IPS-11a (cell line): ENCODE results near the gene TMED1.

Experiments
- H3K4me3 ChIP-seq: one replicate; pipeline ENCODE4 v1.5.1; 2013; ENCODE audit warnings: low read depth, low read length, control low read depth

Gene TMED1

DNA sequence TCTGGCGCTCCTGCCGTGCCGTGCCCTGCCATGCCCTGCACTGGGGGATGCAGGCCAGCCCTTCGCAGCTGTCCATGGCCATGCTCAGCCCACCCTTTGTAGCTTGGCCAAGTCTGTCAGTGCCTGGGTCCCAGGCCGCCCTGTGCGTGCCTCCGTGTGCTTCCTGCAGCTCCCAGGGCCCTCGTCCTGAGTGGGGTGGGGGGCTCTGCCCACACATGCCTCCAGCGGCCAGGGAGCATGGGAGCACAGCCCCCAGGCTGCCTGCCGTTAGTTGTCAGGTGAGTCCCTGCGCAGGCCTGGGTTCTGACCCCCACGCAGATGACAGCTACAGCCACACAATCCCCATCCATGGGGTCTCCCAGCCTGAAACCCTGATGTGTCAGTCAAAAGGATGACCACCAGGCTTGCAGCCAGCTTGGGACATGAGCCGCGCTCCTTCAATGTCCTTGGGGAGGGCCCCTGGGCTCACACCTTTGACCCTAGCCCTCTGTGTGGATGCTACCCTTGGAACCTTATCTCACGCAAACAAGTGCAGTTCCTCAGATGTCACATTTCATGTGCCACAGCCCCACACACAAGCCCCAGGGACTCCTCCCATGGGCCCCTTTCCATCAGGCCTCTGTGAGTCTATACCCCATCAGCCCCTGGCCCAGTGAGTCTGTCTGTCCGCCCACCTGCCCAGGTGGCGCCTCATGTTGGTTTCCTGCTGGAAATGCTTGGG, 24.5 kb downstream of the TMED1 start:
- no peak overlapping the region for H3K4me3 ChIP-seq

DNA sequence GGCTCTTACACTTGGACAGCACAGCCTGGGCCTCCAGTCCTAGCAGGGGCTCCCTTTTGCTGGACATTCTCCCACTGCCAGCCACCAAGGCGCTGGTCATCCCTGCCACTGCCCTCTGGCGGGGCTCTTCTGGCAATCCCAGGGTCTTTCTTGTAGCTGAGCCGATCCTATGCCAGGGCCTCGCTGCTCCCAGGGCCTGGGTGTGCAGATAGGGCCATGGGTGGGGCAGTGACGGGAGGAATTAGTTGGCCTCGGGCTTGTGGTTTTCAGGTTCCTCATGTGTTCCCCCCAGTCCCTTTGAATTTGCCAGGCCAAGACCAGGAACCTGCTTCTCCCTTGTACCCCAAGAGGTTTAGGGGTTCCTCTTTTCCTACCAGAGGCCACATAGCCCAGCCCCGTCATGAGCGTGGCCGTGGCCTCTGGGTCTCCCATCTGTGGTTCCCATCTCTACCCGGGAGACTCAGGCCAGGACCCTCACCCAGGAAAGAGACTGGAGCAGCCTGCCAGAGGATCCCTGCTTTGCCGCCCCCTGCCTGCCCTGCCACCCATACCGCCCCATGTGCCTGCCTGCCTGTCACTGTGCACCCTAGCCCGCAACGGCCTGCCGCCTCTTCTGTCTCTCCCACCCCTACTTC, 26.2 kb downstream of the TMED1 start:
- no peak overlapping the region for H3K4me3 ChIP-seq

DNA sequence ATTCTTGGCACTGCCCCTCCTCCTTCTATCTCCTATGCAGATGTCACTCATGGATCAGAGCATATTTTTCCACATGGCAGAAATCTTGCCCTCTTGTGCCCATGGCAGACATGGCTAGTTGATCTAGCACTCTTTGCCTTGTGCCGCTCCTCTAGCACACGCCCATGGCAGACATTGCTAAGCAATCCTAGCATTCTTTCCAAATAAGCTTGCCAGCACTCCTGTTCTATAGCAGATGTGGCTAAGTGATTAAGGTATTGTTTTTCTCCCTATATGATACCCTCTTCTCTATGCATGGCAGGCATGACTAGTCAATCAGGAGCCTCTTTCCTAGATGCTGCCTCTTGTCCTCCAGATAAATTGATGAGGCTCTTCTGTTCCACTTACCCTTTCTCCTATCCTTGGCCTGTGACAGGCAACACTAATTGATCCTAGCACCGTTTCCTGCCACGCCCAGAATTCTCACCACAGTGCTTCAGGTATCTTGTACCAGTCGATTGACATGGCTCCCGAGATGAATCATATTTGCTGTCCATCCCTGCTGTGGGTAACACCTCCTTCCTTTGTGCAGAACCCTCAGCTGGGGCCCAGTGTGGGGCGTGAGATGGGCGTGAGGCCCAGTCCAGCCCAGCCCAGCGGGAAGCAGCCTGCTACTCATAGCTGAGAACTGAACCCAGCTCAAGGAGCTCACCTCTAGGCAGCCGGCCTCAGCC, 26.9 kb downstream of the TMED1 start:
- no peak overlapping the region for H3K4me3 ChIP-seq

DNA sequence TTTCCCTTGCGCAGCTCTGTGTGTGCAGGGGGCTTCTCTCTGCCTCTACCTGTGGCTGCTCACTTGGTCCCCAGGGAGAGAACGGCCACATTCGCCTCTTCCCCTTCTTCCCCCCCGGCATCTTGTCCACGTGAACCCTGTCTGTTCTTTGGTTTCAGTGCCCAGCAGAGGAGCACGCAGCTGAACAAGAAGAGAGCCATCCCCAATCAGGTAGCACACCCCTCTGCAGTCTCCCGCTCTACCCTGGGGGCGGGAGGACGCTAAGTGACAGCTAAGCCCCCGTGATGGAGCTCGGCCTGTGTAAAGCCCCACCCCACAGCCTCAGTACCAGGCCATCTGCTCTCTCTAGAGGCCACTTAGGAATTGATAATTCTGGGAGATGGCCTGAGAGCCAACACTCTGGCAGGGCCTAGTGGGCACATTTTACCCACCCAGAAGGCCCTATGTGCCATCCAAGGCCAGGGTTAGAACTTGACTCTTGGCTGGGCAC, 30.2 kb downstream of the TMED1 start:
- H3K4me3 ChIP-seq, result no peak overlapping the region

DNA sequence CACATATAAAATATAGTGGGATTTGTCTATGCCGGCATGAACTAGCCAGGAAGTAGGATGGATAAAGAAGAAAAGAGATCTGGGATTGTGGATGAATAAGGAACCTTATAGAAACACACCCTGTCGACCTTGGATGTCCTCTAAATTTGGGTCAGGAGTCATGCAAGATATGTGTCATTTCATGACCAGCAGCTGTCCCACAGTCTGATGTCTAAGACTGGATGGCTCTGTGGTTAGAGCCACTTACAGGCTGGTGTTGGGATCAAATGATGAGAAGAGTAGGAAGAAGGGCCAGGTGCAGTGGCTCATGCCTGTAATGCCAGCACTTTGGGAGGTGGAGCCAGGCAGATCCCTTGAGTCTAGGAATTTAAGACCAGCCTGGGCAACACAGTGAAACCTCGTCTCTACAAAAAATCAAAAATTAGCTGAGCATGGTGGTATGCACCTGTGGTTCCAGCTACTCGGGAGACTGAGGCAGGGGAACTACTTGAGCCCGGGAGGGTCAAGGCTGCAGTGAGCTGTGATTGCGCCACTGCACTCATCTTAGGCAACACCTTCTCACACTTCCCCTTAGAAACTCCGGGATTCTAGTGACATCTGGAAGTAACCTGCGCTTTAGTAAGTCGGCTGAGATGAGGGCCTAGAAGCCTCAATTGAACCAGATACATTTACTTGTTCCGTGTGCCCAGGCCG, 30.8 kb downstream of the TMED1 start:
- H3K4me3 ChIP-seq, result no peak overlapping the region

DNA sequence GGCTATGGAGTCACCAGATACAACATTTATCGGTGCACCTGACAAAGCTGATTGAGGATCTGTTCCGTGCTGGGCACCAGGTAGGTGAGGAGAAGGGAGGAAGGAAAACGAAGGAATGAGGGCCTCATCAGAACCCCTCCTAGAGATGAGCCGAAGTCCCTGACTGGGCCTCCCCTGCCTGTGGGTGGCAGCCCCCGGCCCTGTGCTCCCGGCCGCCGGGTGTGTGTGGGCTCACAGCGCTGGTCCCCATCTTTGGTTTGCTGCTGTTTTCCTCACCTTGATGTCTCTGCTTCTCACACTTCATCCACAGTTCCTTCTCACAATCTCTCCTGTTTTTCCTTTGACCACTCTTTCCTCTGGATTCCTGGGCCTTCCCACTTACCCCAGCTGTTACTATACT, 32.8 kb downstream of the TMED1 start:
- H3K4me3 ChIP-seq, result no peak overlapping the region

DNA sequence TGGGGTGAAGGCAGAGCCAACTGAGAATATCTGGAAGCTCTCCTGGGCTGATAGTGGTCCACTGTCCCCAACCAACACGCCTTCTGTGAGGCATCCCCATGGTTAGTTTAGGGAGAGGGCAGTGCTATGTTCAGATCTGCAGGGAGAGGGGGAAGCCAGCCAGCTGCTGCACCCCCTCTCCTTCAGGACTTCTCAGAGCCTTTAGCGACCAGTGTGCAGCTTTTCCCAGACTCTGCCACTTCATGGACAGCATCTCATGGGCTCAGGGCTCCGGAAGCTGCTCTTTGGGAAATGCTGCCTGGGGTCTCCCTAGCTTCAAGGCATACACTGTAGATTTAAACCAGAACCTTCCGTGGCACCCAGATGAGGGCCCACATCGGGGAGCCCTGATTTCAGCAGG, 33.5 kb downstream of the TMED1 start:
- H3K4me3 ChIP-seq, result no peak overlapping the region

DNA sequence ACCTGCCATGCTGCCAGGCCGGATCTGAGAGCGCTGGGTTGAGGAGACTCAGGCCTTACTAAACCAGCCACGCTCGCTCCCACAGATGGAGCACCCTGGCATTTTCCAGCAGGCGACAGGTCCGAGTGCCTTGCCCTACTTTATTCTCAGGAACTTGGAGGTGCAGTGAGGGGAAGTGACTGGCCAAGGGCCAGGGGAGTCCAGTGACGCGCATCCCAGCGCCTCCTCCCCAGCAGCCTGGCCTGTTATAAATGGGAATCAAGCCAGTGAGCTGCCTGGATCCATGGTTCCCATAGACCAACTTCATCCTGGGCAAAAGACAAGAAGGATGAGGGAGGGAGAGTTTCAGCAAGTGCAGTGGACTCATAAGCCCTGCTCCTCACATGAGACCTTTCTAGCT, 35.5 kb downstream of the TMED1 start:
- no peak overlapping the region for H3K4me3 ChIP-seq

DNA sequence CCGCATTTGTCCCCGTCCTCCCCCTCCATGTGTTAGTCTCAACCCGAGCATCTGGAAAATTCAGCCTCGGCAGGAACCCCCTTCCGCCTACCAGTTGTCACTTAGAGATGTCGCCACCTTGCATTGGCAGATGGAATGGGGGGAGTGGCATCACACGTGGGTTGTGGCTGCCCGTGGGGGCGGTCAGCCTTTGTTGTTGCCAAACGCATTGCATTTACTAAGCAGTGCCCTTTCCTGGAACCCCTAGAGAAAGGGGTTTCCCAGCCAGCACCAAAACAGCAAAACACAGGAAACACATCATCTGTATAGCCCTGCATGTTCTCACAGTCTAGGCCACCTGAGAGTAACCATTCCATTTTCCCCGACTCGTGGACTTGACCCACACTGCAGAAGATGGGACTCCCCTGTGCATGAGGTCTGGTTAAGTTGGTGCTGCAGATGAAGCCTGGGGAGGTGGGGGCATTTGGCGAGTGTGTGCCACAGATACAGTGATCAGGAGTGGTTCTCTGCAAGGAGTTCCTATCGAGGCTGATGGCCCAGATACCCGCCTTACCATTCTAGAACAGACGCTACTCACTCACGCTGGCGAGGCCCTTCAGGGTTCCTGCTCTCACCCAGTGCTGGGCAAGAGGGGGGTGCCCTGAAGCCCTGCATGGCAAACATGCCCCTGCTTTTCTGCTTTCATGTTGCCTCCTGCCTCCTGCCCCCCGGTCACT, 38.3 kb downstream of the TMED1 start:
- H3K4me3 ChIP-seq, result no peak overlapping the region

DNA sequence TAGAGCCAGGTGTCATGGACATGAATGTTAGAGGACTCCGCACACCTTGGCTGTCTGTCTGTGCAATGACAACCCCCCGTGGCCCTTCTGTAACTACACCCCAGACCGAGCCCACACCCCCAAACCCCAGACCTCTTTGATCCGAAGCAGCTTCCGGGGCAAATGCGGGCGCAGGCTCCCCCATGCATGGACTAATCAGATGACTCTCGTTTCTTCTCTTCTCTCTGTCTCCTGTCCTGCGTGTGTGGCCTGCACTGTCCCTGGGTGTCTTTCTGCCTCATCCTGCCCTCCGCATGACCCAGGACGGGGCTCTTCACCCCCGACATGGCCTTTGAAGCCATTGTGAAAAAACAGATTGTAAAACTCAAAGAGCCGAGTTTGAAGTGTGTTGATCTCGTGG, 38.9 kb downstream of the TMED1 start:
- H3K4me3 ChIP-seq, result no peak overlapping the region

DNA sequence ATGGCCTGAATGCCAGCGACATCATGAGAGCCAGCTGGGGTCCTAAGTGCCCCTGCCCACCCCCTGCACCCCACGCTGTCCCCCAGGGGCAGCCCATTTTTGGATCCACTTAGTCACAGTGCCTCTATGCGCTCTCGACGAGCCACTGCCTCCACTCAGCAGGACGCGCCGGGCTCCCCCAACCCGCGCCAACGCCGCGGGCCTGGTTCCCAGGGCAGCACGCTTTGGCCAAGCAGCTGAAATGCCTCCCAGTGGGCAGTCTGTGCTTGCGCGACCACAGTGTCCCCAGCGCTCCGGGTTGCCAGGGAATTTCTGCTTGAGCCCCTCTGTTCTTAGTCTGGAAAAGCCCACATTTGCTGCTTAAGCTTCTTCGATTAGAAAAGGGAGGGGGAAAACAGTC, 39.4 kb downstream of the TMED1 start:
- H3K4me3 ChIP-seq, result no peak overlapping the region

DNA sequence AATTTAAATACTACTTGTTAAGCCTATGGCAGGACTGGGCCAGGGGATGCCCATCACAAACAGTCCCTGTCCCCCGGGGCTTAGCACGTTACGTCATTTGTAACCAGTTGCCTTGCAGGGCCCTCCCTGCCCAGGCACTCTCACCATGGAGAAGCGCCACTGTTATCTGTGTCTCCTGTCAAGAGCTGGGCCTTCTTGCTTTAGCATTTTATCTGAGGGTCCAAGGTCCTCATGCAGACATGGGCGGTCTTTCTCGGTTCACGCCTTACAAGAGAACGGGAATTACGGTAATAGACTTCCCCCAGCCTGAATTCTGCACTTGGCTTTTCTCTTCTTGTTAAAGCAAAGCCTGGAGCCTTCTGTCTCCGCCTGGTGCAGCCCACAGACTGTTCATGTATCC, 46.1 kb downstream of the TMED1 start:
- H3K4me3 ChIP-seq, result no peak overlapping the region

DNA sequence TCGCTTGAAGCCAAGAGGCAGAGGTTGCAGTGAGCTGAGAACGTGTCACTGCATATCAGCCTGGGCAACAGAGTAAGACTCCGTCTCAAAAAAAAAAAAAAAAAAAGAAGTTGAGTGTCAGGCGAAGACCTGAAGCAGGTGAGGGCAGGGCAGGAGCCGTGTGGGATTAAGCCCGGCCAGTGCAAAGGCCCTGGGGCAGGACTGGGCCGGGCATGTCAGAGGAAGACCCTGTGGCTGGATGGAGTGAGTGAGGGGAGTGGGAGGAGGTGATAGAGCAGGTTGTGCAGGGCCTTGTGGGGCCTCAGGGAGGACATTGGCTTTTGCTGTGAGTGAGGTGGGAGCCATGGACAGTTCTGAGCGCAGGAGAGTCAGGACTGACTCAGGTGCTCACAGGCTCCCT, 47.9 kb downstream of the TMED1 start:
- no peak overlapping the region for H3K4me3 ChIP-seq

DNA sequence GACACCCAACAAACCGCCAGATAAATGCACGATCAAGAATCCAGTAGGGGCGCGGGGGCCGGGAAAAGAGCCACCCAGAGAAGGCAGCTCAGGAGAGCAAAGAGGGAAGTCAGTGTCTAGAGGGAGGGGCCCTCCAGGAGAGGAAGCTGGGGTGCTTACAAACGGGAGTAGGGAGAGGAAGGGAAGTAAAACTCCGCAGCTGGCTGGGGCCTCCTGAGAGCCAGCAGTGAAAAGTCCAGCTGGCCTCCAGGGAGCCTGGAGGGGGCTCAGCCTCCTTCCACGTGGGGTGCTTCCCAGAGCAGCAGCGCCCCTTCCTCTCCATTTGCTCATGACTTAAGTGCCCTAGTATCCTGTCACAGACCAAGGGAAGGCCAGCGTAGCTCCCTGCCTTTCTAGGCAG, 51.8 kb downstream of the TMED1 start:
- no peak overlapping the region for H3K4me3 ChIP-seq

DNA sequence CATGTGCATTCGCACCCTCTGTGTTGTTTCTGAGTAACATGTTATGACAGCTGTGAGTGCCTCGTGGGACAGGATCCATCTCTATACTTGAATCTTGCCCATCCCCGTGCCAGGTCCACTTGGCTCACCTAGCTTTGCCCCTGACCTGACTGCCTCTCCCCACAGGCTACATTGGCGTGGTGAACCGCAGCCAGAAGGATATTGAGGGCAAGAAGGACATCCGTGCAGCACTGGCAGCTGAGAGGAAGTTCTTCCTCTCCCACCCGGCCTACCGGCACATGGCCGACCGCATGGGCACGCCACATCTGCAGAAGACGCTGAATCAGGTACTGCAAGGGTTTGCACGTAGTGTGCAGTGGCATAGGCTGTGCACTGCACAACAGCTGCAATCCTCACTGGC, 53.2 kb downstream of the TMED1 start:
- no peak overlapping the region for H3K4me3 ChIP-seq
